GM23248 (cell line): ENCODE measurements around the gene NPAS3.

ENCODE experiments used
- EZH2 ChIP-seq: fragments of 200-600 bp; sonication (generic); IDR thresholded peaks from 2 replicates; pipeline ENCODE4 v1.6.1; 2018; ENCODE audit warnings: antibody characterized with exemption, mild to moderate bottlenecking; ENCODE audit not compliant: insufficient read depth, poor library complexity, severe bottlenecking
- EZH2phosphoT487 ChIP-seq: fragments of 200-600 bp; sonication (generic); IDR thresholded peaks from 2 replicates; pipeline ENCODE4 v1.6.1; 2018; ENCODE audit warnings: antibody characterized with exemption, moderate library complexity, mild to moderate bottlenecking, low read depth; ENCODE audit not compliant: insufficient read depth

DNA sequence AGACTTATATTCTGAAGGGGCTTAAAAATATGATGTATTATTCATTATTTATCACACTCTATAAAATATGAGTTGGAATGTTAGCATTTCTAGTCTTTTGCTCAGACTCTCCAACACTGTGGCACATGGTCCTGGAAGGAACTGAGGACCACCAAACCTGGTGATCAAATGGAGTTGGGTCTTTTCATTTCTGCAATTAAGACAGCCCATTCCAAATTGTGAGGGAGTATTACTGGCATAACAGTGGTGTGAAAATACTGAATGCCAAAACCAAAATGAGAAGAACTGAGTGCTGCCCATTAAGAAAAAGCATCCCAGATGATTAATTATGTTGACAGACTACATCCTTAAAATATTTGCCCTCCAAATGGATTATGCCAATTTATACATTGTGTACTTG, 90.8 kb downstream of the NPAS3 start:
- TF ChIP-seq EZH2 (no peak), EZH2phosphoT487 (no peak)
